Right atrium auricular region (tissue), 2 donors: ENCODE results near the gene GPSM1. TPM values are rescaled to one million over a fixed set of nuclear protein-coding genes. Genes with fewer than 3 reads are reported as not detected.

Source experiments
- DNase-seq: peaks from one replicate; pipeline ENCODE4 v3.0.0-alpha.2; 2019; ENCODE audit warnings: low spot score
- H3K27ac ChIP-seq, 2 donors: fragments of 200-600 bp; sonication (generic); 1 replicate in 1 of 2; 2 replicates in 1 of 2; pipeline ENCODE4 v1.5.1; 2016 to 2019
- H3K27me3 ChIP-seq, 2 donors: fragments of 200-600 bp; sonication (generic); one replicate each; pipeline versions ENCODE4 v1.5.1 to v1.6.0; 2017 to 2019
- H3K36me3 ChIP-seq: fragments of 200-600 bp; sonication (generic); one replicate; pipeline ENCODE4 v1.5.1; 2016
- H3K4me1 ChIP-seq, 2 donors: fragments of 200-600 bp; sonication (generic); one replicate each; pipeline versions ENCODE4 v1.5.1 to v1.6.0; 2017 to 2019
- H3K4me3 ChIP-seq, 2 donors: fragments of 200-600 bp; sonication (generic); 1 replicate in 1 of 2; 2 replicates in 1 of 2; pipeline ENCODE4 v1.5.1; 2017 to 2019; ENCODE audit warnings: mild to moderate bottlenecking in 1 of 2, moderate library complexity in 1 of 2
- H3K9me3 ChIP-seq, 2 donors: fragments of 200-600 bp; sonication (generic); one replicate each; pipeline ENCODE4 v1.5.1; 2019
- CTCF ChIP-seq, 2 donors: fragments of 200-600 bp; sonication (generic); IDR thresholded peaks; one replicate each; pipeline ENCODE4 v1.5.1; 2019; ENCODE audit warnings: antibody characterized with exemption in 2 of 2
- total RNA-seq, 2 donors: library from RNA; depleted of rRNA; stranded (reverse); fragments of >200 nt; gene quantifications; one replicate each; pipeline ENCODE4 v1.1.0, GENCODE V29; 2016

Gene GPSM1
- total RNA-seq, 2 donors from 2014 or later: 39.4 to 44.5 TPM

DNA sequence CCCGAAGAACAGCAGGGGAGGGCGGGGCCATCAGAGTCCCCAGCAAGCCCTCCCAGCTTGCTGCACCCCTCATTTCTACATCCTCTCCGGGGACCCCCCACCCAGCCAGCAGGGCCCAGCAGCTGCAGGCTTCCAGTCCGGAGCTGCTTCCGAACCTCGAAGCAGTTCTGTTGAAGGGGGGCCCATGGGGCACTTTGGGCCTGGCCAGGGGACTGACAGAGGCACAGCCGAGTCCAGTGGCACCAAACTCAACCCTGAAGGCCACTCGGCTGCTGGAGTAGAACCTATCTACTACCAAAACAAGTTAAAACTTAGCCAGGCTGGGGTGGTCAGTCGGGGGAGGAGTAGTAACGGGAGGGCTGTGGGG is 15.3 kb upstream of the GPSM1 start:
- H3K27me3 ChIP-seq: no peaks in the 10 kb centered on the region
- TF ChIP-seq CTCF (IDR thresholded peaks at IDR 0.05): no peak
- no peaks in the 10 kb centered on the region for H3K9me3 ChIP-seq
- DNase-seq: no peak
- H3K36me3 ChIP-seq: no peaks in the 10 kb centered on the region
- H3K4me1 ChIP-seq: no peaks in the 10 kb centered on the region
- H3K27ac ChIP-seq: no peak overlapping the region
- H3K4me3 ChIP-seq: no peak overlapping the region

GRCh38 chr9:136312436-136312835 is 14.9 kb upstream of the GPSM1 start:
- peak; percentile 38 to 77 for TF ChIP-seq CTCF (IDR thresholded peaks at IDR 0.05)
- no peak overlapping the region for H3K4me3 ChIP-seq
- no peaks in the 10 kb centered on the region for H3K9me3 ChIP-seq
- H3K27me3 ChIP-seq: no peaks in the 10 kb centered on the region
- H3K36me3 ChIP-seq: no peaks in the 10 kb centered on the region
- H3K4me1 ChIP-seq: no peaks in the 10 kb centered on the region
- H3K27ac ChIP-seq: no peak overlapping the region
- no peak for DNase-seq

DNA sequence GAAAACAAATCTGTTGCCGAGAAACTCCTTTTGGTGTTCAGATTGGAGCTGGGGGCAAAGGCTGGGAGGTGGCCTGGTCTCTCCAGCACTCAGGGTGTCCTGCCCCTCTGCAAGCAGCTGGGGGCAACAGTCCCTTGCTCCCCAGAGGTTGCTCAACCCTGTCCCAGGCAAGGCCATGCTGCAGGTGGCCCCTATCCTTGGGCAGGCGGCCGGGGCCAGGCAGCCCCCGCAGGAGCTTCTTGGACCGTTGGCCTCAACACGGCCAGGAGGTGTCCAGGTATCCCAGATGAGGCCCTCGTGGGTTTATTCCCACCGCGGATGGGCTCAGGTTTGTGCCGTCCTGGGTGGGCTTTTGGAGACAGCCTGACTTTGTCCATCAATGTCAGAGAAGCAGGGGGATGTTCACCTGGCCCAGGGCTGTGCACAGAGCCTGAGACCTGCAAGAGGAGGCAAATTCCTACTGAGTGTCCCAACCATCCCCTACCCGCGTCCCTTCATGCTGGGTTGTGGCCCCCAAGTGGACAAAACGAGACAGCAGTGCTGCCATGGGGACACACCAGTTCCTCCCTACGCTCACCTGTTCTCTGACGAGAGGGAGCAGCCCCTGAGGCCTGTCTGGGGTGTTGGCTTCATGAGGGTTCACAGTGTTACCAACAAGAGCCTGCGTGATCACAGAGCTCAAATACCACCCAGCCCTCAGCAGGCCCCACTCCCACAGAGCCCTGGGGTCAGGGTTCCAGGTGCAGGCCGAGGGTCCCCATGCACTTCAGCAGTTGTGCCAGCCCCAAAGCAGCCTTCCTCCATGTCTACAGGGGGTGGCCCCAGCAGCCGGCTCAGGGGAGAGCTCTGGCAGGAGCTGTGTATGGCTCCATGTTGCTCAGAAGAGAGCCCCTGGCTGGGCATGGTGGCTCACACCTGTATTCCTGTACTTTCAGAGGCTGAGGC is 14.0 kb upstream of the GPSM1 start:
- DNase-seq: no peak

DNA sequence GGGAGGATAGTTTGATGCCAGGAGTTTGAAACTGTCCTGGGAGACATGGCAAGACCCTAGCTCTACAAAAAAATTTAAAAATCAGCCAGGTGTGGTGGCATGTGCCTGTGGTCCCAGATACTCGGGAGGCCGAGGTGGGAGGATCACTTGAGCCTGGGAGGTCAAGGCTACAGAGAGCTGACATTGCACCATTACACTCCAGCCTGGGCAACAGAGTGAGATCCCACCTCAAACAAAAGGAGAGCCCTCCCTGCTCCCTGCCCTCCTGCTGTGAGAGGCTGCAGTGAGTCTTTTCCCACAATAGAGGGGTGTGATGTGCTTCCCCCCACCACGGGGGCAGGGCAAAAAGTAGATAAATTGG is 13.3 kb upstream of the GPSM1 start:
- TF ChIP-seq CTCF (IDR thresholded peaks at IDR 0.05): no peak

More for the DNA sequence above, 14.0 kb upstream of the GPSM1 start:
- H3K27me3 ChIP-seq: no peaks in the 10 kb centered on the region
- no peaks in the 10 kb centered on the region for H3K4me1 ChIP-seq
- no peaks in the 10 kb centered on the region for H3K9me3 ChIP-seq
- no peak overlapping the region for H3K4me3 ChIP-seq
- no peak for TF ChIP-seq CTCF (IDR thresholded peaks at IDR 0.05)
- no peaks in the 10 kb centered on the region for H3K36me3 ChIP-seq
- no peak overlapping the region for H3K27ac ChIP-seq

GRCh38 chr9:136314944-136315343 is 12.4 kb upstream of the GPSM1 start:
- Histone ChIP-seq H3K4me3 (no peak overlapping the region), H3K27me3 (no peaks in the 10 kb centered on the region), H3K36me3 (no peaks in the 10 kb centered on the region), H3K4me1 (no peaks in the 10 kb centered on the region), H3K27ac (no peak overlapping the region), H3K9me3 (no peaks in the 10 kb centered on the region)
- no peak for TF ChIP-seq CTCF (IDR thresholded peaks at IDR 0.05)
- DNase-seq: no peak

More for the DNA sequence above, 13.3 kb upstream of the GPSM1 start:
- no peak for DNase-seq
- Histone ChIP-seq H3K27me3 (no peaks in the 10 kb centered on the region), H3K9me3 (no peaks in the 10 kb centered on the region), H3K36me3 (no peaks in the 10 kb centered on the region), H3K27ac (no peak overlapping the region), H3K4me3 (no peak overlapping the region), H3K4me1 (no peaks in the 10 kb centered on the region)
